NB4 (cell line): ENCODE measurements around the gene VCPKMT.
A peak's percentile ranks its signal among the peaks of the same experiment; 100 is the strongest.

Experiments used
- DNase-seq: peaks from one replicate; pipeline ENCODE4 v3.0.0; 2010; ENCODE audit warnings: low read depth
- H3K4me3 ChIP-seq: one replicate; pipeline ENCODE4 v1.5.1; 2011; ENCODE audit warnings: mild to moderate bottlenecking, low read depth, low read length, moderate library complexity
- CTCF ChIP-seq: IDR thresholded peaks from one replicate; pipeline ENCODE4 v1.5.1; 2012; ENCODE audit warnings: low read depth, low read length
- MAX ChIP-seq: IDR thresholded peaks from 2 replicates; pipeline ENCODE4 v1.6.1; 2011; ENCODE audit warnings: low read depth, low read length
- MYC ChIP-seq: IDR thresholded peaks from 2 replicates; pipeline ENCODE4 v1.6.1; 2011; ENCODE audit warnings: low read depth, low read length
- POLR2A ChIP-seq: IDR thresholded peaks from 2 replicates; pipeline ENCODE4 v1.6.1; 2011; ENCODE audit warnings: mild to moderate bottlenecking; ENCODE audit not compliant: insufficient read length; ENCODE audit errors: extremely low read depth

The VCPKMT gene

GRCh38 chr14:50116181-50116956 is at the start of gene VCPKMT:
TSS of gene VCPKMT (minus strand) at chr14:50116572. CDS start at chr14:50116552, 20 bp downstream.
- H3K4me3 ChIP-seq = peak within 1 kb of the TSS; percentile 80
- peak; percentile 93 for DNase-seq
- TF ChIP-seq POLR2A (peak; percentile 88), CTCF (no peak), MYC (peak; percentile 69), MAX (peak; percentile 73)

- no peak overlapping the region for H3K4me3 ChIP-seq
- TF ChIP-seq POLR2A (no peak), MYC (no peak), CTCF (no peak), MAX (no peak)
- DNase-seq = no peak
Observed at GRCh38 chr14:50156111-50156510, 39.7 kb upstream of the VCPKMT start.

GRCh38 chr14:50148799-50149198 is 32.4 kb upstream of the VCPKMT start:
- no peak for TF ChIP-seq MYC
- TF ChIP-seq POLR2A = no peak
- TF ChIP-seq MAX = no peak
- no peak overlapping the region for H3K4me3 ChIP-seq
- DNase-seq = no peak

- peak; percentile 8 for DNase-seq
- TF ChIP-seq POLR2A (no peak), MAX (no peak), MYC (no peak), CTCF (no peak)
- H3K4me3 ChIP-seq = no peak overlapping the region
Observed at GRCh38 chr14:50139192-50139591, 22.8 kb upstream of the VCPKMT start.

DNA sequence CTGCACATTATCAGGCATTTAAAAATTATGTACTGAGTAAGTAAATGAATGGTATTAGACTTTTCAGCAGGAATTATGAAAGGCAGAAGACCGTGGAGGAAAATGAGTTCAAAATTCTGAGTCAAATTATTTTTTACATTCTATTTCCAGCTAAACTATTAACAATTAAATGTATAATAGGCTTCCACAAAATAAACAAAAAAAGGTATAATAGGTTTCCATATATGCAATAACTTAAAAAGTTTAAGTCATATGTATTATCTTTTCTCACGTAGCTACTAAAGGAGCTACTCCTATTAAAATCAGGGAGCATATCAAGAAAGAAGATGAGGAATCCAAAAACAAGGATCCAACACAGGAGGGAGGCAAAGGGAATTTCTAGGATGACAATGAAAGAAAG is 11.4 kb upstream of the VCPKMT start:
- TF ChIP-seq MYC = no peak
- no peak for TF ChIP-seq MAX
- TF ChIP-seq CTCF = no peak
- no peak for TF ChIP-seq POLR2A
- no peak overlapping the region for H3K4me3 ChIP-seq
- DNase-seq = no peak

GRCh38 chr14:50123062-50123461 is 6.7 kb upstream of the VCPKMT start:
- DNase-seq = no peak
- H3K4me3 ChIP-seq = no peak overlapping the region
- TF ChIP-seq POLR2A (no peak), MAX (no peak), CTCF (no peak), MYC (no peak)
